C4-2B (cell line): ENCODE results near the gene HHLA2.
"Not testable (repeated sequence)": the region's sequence is repeated elsewhere in the genome, so short reads cannot be mapped to it uniquely, and the experiment has no call there.

Source experiments
- H3K27ac ChIP-seq: fragments of 450-650 bp; 2 replicates; pipeline ENCODE4 v1.5.1; 2017
- CTCF ChIP-seq: fragments of 450-650 bp; conservative IDR thresholded peaks from 2 replicates; pipeline ENCODE4 v1.5.1; 2017; ENCODE audit warnings: mild to moderate bottlenecking
- ZFX ChIP-seq: fragments of 450-650 bp; IDR thresholded peaks from 2 replicates; pipeline ENCODE4 v1.6.1; 2017

HHLA2 gene

GRCh38 chr3:108280476-108280875 is 15.9 kb upstream of the HHLA2 start:
- TF ChIP-seq CTCF (no peak), ZFX (no peak)
- no peak overlapping the region for H3K27ac ChIP-seq

DNA sequence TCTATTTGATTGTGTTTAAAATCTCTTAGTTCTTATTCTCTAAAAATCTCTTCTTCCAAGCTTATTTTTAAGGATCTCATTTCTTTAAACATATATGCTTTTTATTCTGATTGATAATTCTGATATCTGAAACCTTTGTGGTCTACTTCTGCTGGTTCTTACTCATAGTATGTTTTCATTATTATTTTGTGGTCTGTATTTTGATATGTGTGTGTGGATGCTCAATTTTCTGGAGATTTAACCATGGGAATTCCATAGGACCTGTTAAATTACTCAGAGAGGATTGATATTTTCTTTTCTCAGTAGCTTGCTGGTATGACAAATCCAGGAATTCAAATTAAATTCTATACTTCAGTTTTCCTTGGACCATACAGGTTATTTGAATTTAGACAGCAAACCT is 14.7 kb upstream of the HHLA2 start:
- no peak overlapping the region for H3K27ac ChIP-seq
- TF ChIP-seq CTCF (no peak), ZFX (no peak)

GRCh38 chr3:108283006-108283405 is 13.3 kb upstream of the HHLA2 start:
- no peak for TF ChIP-seq CTCF
- TF ChIP-seq ZFX, result no peak
- no peak overlapping the region for H3K27ac ChIP-seq

DNA sequence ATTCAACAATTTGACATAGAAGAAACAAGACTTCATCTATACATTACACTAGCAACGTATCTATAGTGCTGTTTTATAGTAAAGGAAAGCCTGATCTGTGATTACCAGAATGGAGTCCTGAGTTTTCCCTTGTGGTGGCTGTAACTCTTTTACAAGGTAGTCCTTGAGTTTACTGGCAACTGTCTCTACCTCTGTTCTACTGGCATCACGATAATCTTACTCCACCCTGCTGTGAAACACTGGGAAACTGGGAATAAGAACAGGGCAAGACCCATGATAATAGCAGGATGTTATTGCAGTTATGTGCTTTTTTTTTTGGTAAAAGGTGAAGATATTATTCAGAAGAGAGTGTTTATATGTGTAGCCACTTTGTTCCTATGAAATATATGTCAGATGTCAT is 12.4 kb upstream of the HHLA2 start:
- no peak for TF ChIP-seq CTCF
- TF ChIP-seq ZFX, result no peak
- H3K27ac ChIP-seq, result no peak overlapping the region

DNA sequence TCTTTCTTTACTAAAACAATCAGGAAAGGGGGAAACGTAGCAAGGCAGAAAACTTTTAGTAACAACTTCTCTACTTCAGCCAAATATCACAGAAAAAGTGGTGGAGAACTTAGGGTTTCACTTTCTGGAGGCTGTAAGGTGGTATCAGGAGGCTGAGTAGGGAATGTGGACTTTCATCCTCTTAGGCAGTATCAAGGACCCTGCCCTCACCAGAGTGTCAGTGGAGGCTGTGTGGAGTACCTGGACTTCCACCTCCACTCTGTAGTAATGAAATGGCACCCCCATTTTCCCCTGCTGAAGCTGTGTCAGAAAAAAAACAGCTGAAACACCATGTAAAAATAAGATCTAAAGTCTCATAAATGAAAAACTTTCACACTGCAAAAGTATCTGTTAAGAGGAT is 11.2 kb upstream of the HHLA2 start:
- H3K27ac ChIP-seq, result no peak overlapping the region
- TF ChIP-seq ZFX (no peak), CTCF (no peak)

DNA sequence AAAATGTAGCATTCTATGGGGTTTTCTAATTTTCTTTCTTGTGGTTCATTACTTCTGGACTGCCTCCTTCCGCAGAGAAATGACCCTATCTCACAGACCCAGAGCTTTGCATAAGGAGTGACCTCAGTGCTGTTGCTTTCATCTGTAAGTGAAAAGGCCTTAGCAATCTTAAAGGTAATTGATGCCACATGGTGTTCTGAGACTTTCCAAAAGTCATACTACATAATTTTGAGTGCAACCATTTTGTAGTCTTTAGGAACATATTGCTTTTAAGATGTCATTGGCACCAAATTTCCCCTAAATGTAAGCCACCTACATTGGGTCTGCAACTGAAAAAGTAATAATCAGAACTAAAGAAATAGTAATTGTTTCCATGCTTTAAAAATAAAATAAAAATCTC is 9.2 kb upstream of the HHLA2 start:
- TF ChIP-seq CTCF (no peak), ZFX (no peak)
- H3K27ac ChIP-seq, result no peak overlapping the region

DNA sequence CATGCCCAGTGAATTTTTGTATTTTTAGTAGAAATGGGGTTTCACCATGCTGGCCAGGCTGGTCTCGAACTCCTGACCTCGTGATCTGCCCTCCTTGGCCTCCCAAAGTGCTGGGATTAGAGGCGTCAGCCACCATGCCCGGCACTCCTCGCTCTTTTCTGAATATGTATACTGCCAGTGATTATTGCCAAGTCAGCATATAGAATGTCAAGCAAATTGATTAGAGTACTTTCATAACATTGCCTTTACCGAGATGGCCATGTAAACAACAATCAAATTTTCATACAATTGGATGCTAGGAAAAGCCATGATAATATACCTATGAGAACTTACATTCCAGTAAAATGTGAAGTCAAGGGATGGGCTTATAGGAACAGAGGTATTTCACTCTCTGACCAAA is 8.2 kb upstream of the HHLA2 start:
- not testable (repeated sequence) for H3K27ac ChIP-seq

DNA sequence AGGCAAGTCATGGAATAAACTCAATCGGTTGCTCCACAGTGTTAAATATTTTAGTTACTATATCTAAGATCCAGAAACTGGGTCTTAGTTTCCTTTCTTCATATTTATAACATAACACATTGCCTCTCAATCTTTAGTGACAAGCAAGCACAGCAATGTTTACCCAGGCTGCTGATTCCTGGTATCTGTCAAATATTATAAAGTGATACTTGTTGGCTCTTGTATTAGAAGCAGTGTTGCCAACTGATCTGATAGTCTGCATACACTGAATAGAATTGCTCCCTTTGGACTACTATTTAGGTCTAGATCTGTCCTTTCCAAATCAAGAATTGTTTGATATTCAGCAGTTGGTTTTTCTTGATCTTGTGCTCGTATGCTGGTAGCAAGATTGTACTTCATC is 7.2 kb upstream of the HHLA2 start:
- H3K27ac ChIP-seq, result no peak overlapping the region
- TF ChIP-seq CTCF (no peak), ZFX (no peak)
